ENCODE results near the gene SLC35D3.

GRCh38 chr6:136958168-136958567, 36.1 kb downstream of the SLC35D3 start:
- TF ChIP-seq EP300 (IDR thresholded peaks at IDR 0.05) (no peak), CTCF (IDR thresholded peaks at IDR 0.05) (no peak)

Data from sigmoid colon (tissue), 4 donors.